K562 treated with DMSO at 1 percent for 48 hours (cell line): ENCODE measurements around the gene CCL3. TPM values are rescaled to one million over a fixed set of nuclear protein-coding genes. Genes with fewer than 3 reads are reported as not detected.

ENCODE experiments used
- total RNA-seq: library from RNA; unstranded; fragments of 300-600 nt; gene quantifications from 2 replicates; pipeline ENCODE4 v1.2.3, GENCODE V29; 2022; ENCODE audit warnings: low replicate concordance; ENCODE audit errors: extremely low read depth

The CCL3 gene
- total RNA-seq, result not detected in 2 replicates

GRCh38 chr17:36089888-36090836 lies at the start of gene CCL3:
Gene CCL3 (minus strand): TSS chr17:36090143. CDS start chr17:36090058, 85 bp downstream.

GRCh38 chr17:36103401-36103975 lies 13.5 kb upstream of the CCL3 start, which contains the start of gene CCL4:
Gene CCL4 (plus strand): TSS chr17:36103827. CDS start chr17:36103906, 79 bp downstream.

DNA sequence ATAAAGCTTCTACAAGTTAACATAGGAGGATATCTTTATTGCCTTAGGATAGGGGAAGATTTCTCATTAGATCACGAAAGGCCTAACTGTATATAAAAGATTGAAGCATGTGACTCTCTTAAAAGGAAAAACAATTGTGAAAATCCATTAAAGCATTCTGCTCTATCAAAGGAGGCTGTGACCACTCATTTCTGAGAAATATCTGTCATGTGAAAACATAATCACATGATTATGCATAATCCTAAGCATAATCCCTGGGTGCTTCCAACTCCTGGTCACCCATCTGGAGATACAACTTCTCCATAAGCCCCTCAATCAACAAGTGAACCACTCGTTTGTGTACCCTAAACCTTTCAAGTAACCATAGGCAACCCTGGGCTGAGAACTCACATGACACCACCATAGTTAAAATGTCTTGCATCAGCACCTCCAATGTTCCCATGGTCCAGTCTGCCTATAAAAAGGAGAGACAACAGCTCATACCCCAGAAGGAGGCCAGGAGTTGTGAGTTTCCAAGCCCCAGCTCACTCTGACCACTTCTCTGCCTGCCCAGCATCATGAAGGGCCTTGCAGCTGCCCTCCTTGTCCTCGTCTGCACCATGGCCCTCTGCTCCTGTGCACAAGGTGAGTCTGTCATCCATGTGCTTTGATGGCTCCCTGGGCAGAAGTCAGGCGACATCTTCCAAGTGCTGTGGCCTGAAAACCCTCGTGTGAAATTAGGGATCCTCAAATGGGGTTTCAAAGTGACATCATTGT lies 26.0 kb downstream of the CCL3 start, which contains the start of gene CCL18:
TSS of gene CCL18 (plus strand) at position 487 of the 756 bp plus-strand sequence. CDS start at position 558, 71 bp downstream.

Other genes with a start within 250 kb of the CCL3 start
- not detected in 2 replicates for gene HEATR9, start 221.3 kb downstream of the CCL3 start, total RNA-seq
- gene CCL5, start 209.8 kb downstream of the CCL3 start, total RNA-seq, result not detected in 2 replicates
- not detected in 2 replicates for gene RDM1, start 159.4 kb downstream of the CCL3 start, total RNA-seq
- not detected in 2 replicates for gene LYZL6, start 146.4 kb downstream of the CCL3 start, total RNA-seq
- not detected in 2 replicates for gene CCL16, start 108.6 kb downstream of the CCL3 start, total RNA-seq
- gene CCL14, start 103.4 kb downstream of the CCL3 start, total RNA-seq, result not detected in 2 replicates
- not detected in 2 replicates for gene CCL15, start 88.6 kb downstream of the CCL3 start, total RNA-seq
- not detected in 2 replicates for gene CCL23, start 72.2 kb downstream of the CCL3 start, total RNA-seq
- not detected in 2 replicates for gene CCL18, start 25.9 kb downstream of the CCL3 start, total RNA-seq
- gene CCL4, start 13.7 kb upstream of the CCL3 start, total RNA-seq, result not detected in 2 replicates
- not detected in 2 replicates for gene TBC1D3B, start 86.5 kb upstream of the CCL3 start, total RNA-seq
- not detected in 2 replicates for gene CCL3L1, start 106.6 kb upstream of the CCL3 start, total RNA-seq
- not detected in 2 replicates for gene CCL4L2, start 120.9 kb upstream of the CCL3 start, total RNA-seq
- not detected in 2 replicates for gene TBC1D3I, start 174.4 kb upstream of the CCL3 start, total RNA-seq
- gene TBC1D3G, start 233.7 kb upstream of the CCL3 start, total RNA-seq, result not detected in 2 replicates